Natural killer cell (primary cell): Measurements from ENCODE around the gene ASTN2. TPM values are rescaled to one million over a fixed set of nuclear protein-coding genes. Genes with fewer than 3 reads are reported as not detected.

Experiments used
- ATAC-seq, 3 donors: fragments of 150-1000 bp in 2 of 3; fragments of 200-7000 bp in 1 of 3; cut with Tn5 transposase; 1 replicate in 1 of 3; 2 replicates in 2 of 3; pipeline ENCODE4 v1.10.0; 2021; ENCODE audit warnings: mild to moderate bottlenecking in 2 of 3, moderate library complexity in 2 of 3
- DNase-seq, 2 donors: peaks; one replicate each; pipeline versions ENCODE4 v3.0.0 to v3.0.0-alpha.2; 2013 to 2021; ENCODE audit warnings: mixed read lengths in 1 of 2
- H3K27ac ChIP-seq: one replicate; pipeline ENCODE4 v1.5.1; 2013; ENCODE audit warnings: mild to moderate bottlenecking, low read length
- H3K27me3 ChIP-seq: one replicate; pipeline ENCODE4 v1.6.1; 2013; ENCODE audit warnings: low read length; ENCODE audit not compliant: control insufficient read depth, insufficient read depth
- H3K36me3 ChIP-seq: one replicate; pipeline ENCODE4 v1.6.1; 2013; ENCODE audit warnings: low read length; ENCODE audit not compliant: control insufficient read depth, insufficient read depth
- H3K4me1 ChIP-seq: one replicate; pipeline ENCODE4 v1.6.1; 2013; ENCODE audit warnings: low read length; ENCODE audit not compliant: control insufficient read depth, insufficient read depth
- H3K4me3 ChIP-seq: one replicate; pipeline ENCODE4 v1.5.1; 2013; ENCODE audit warnings: low read length
- H3K9me3 ChIP-seq: one replicate; pipeline ENCODE4 v1.6.1; 2013; ENCODE audit warnings: low read length; ENCODE audit not compliant: control insufficient read depth, insufficient read depth
- H3K27ac Mint-ChIP-seq, 2 donors: one replicate each; pipeline ENCODE4 v1.8.0; 2022; ENCODE audit warnings: mild to moderate bottlenecking in 2 of 2, mixed read lengths in 2 of 2, moderate library complexity in 1 of 2
- H3K27me3 Mint-ChIP-seq, 2 donors: one replicate each; pipeline ENCODE4 v1.8.0; 2022; ENCODE audit warnings: low read depth in 2 of 2, mixed read lengths in 2 of 2
- H3K36me3 Mint-ChIP-seq: one replicate; pipeline ENCODE4 v1.8.0; 2022; ENCODE audit warnings: mixed read lengths
- H3K4me1 Mint-ChIP-seq, 2 donors: one replicate each; pipeline ENCODE4 v1.8.0; 2022; ENCODE audit warnings: mixed read lengths in 2 of 2
- H3K4me3 Mint-ChIP-seq: one replicate; pipeline ENCODE4 v1.8.0; 2022; ENCODE audit warnings: mild to moderate bottlenecking, moderate library complexity, mixed read lengths
- H3K9me3 Mint-ChIP-seq, 2 donors: one replicate each; pipeline ENCODE4 v1.8.0; 2022; ENCODE audit warnings: mixed read lengths in 2 of 2
- CTCF ChIP-seq: fragments of 200-600 bp; IDR thresholded peaks from one replicate; pipeline ENCODE4 v1.8.0; 2022; ENCODE audit warnings: antibody characterized with exemption
- WGBS: methylation state at CpG from one replicate; pipeline ENCODE4 v1.1.7; 2013; ENCODE audit warnings: missing lambda C conversion rate; ENCODE audit not compliant: insufficient coverage; 5-methylcytosine and 5-hydroxymethylcytosine counted together
- intact Hi-C: fragments of 100-400 bp; cut with micrococcal nuclease; formaldehyde crosslinking; loops from one replicate; pipeline ENCODE4 v1.14.2; 2022
- total RNA-seq, 4 donors: library from RNA; stranded (reverse); fragments of 120-200 nt in 1 of 4; gene quantifications; one replicate each; pipeline versions ENCODE4 v1.2.3 to v1.2.4, GENCODE V29; 2013 to 2022

ASTN2 gene
- total RNA-seq, 3 donors from 2014 or later (not counting 1 experiment from before 2014, with no cell fraction given) = 3.0 to 3.5 (median 3.2) TPM

- Histone ChIP-seq H3K36me3 (no peaks in the 10 kb centered on the region), H3K9me3 (no peaks in the 10 kb centered on the region), H3K4me1 (no peaks in the 10 kb centered on the region), H3K4me3 (no peak overlapping the region), H3K27ac (no peak overlapping the region), H3K27me3 (no peaks in the 10 kb centered on the region)
- Mint-ChIP-seq H3K36me3 (no peaks in the 10 kb centered on the region), H3K27ac (no peak overlapping the region), H3K9me3 (peaks cover 0 to 12% of the 10 kb centered on the region in 2 donors), H3K4me3 (no peak overlapping the region), H3K4me1 (no peaks in the 10 kb centered on the region), H3K27me3 (no peaks in the 10 kb centered on the region)
- TF ChIP-seq CTCF = no peak
- DNase-seq (no peak), ATAC-seq (no peak)
- intact Hi-C loops = no loop called here
- 83% methylated on average over 3 of the region's 4 CpGs for WGBS
Measured at GRCh38 chr9:116944714-116945534, 469.9 kb downstream of the ASTN2 start.

- Mint-ChIP-seq H3K27ac (no peak overlapping the region), H3K27me3 (no peaks in the 10 kb centered on the region), H3K4me3 (no peak overlapping the region), H3K4me1 (no peaks in the 10 kb centered on the region), H3K36me3 (no peaks in the 10 kb centered on the region), H3K9me3 (peaks cover 0 to 10% of the 10 kb centered on the region in 2 donors)
- H3K4me1 ChIP-seq = no peaks in the 10 kb centered on the region
- H3K9me3 ChIP-seq = no peaks in the 10 kb centered on the region
- H3K27me3 ChIP-seq = no peaks in the 10 kb centered on the region
- H3K27ac ChIP-seq = no peak overlapping the region
- WGBS = 71% methylated on average over 3 of the region's 5 CpGs
- no peak for DNase-seq
- intact Hi-C loops = no loop called here
- no peaks in the 10 kb centered on the region for H3K36me3 ChIP-seq
- H3K4me3 ChIP-seq = no peak overlapping the region
- no peak for TF ChIP-seq CTCF
- no peak for ATAC-seq
Measured at GRCh38 chr9:116943970-116944369, 470.9 kb downstream of the ASTN2 start.

- intact Hi-C loops = no loop called here
- TF ChIP-seq CTCF = no peak
- peaks cover 0 to 7% of the 10 kb centered on the region in 2 donors for H3K9me3 Mint-ChIP-seq
- Histone ChIP-seq H3K4me3 (no peak overlapping the region), H3K27ac (no peak overlapping the region), H3K4me1 (no peaks in the 10 kb centered on the region), H3K36me3 (no peaks in the 10 kb centered on the region), H3K27me3 (no peaks in the 10 kb centered on the region), H3K9me3 (no peaks in the 10 kb centered on the region)
- DNase-seq = no peak
- H3K27me3 Mint-ChIP-seq = no peaks in the 10 kb centered on the region
- H3K4me1 Mint-ChIP-seq = no peaks in the 10 kb centered on the region
- no peak for ATAC-seq
- no peaks in the 10 kb centered on the region for H3K36me3 Mint-ChIP-seq
- 95% methylated on average over 2 of the region's 3 CpGs for WGBS
- no peak overlapping the region for H3K4me3 Mint-ChIP-seq
- H3K27ac Mint-ChIP-seq = no peak overlapping the region
Measured at GRCh38 chr9:116942593-116943061, 472.2 kb downstream of the ASTN2 start.

GRCh38 chr9:116941266-116941665, 473.6 kb downstream of the ASTN2 start:
- intact Hi-C loops = no loop called here
- no peaks in the 10 kb centered on the region for H3K27me3 Mint-ChIP-seq
- H3K36me3 Mint-ChIP-seq = no peaks in the 10 kb centered on the region
- TF ChIP-seq CTCF = no peak
- no peak for DNase-seq
- H3K36me3 ChIP-seq = no peaks in the 10 kb centered on the region
- H3K9me3 ChIP-seq = no peaks in the 10 kb centered on the region
- no peak overlapping the region for H3K4me3 Mint-ChIP-seq
- no peaks in the 10 kb centered on the region for H3K4me1 Mint-ChIP-seq
- H3K27ac ChIP-seq = no peak overlapping the region
- no peaks in the 10 kb centered on the region for H3K4me1 ChIP-seq
- no peak for ATAC-seq
- peaks cover 4 to 8% of the 10 kb centered on the region in 2 donors for H3K9me3 Mint-ChIP-seq
- H3K27ac Mint-ChIP-seq = no peak overlapping the region
- H3K4me3 ChIP-seq = no peak overlapping the region
- H3K27me3 ChIP-seq = no peaks in the 10 kb centered on the region
